Loucy (cell line): ENCODE results near the gene MCC.

Source experiments
- H2AFZ ChIP-seq: fragments of 200-600 bp; sonication (generic); 2 replicates; pipeline ENCODE4 v1.6.0; 2016; ENCODE audit warnings: antibody characterized with exemption, mild to moderate bottlenecking, low read length, moderate library complexity
- H3F3A ChIP-seq: fragments of 200-600 bp; 2 replicates; pipeline ENCODE4 v1.6.0; 2016; ENCODE audit warnings: antibody characterized with exemption, low read depth, mild to moderate bottlenecking
- H3K27me3 ChIP-seq: fragments of 200-600 bp; sonication (generic); 2 replicates; pipeline ENCODE4 v1.6.1; 2014; ENCODE audit warnings: low read length, mild to moderate bottlenecking; ENCODE audit not compliant: insufficient read depth, poor library complexity, severe bottlenecking
- H3K36me3 ChIP-seq: fragments of 200-600 bp; sonication (generic); 2 replicates; pipeline ENCODE4 v1.6.1; 2016; ENCODE audit warnings: low read length; ENCODE audit not compliant: insufficient read depth
- H3K4me1 ChIP-seq: fragments of 200-600 bp; sonication (generic); 2 replicates; pipeline ENCODE4 v1.5.1; 2014; ENCODE audit warnings: low read length, mild to moderate bottlenecking; ENCODE audit not compliant: insufficient read depth, poor library complexity, severe bottlenecking
- H3K4me2 ChIP-seq: fragments of 200-600 bp; sonication (generic); 2 replicates; pipeline ENCODE4 v1.6.0; 2014; ENCODE audit warnings: antibody characterized with exemption, low read length, low read depth, mild to moderate bottlenecking; ENCODE audit not compliant: poor library complexity, severe bottlenecking
- H3K4me3 ChIP-seq: fragments of 200-600 bp; sonication (generic); 2 replicates; pipeline ENCODE4 v1.5.1; 2014; ENCODE audit warnings: low read length, mild to moderate bottlenecking, mixed read lengths; ENCODE audit not compliant: poor library complexity, severe bottlenecking
- H3K79me2 ChIP-seq: fragments of 200-600 bp; sonication (generic); 2 replicates; pipeline ENCODE4 v1.6.1; 2014; ENCODE audit warnings: low read length; ENCODE audit not compliant: insufficient read depth
- H3K9ac ChIP-seq: fragments of 200-600 bp; sonication (generic); 2 replicates; pipeline ENCODE4 v1.6.0; 2014; ENCODE audit warnings: mild to moderate bottlenecking, low read depth, low read length, moderate library complexity; ENCODE audit not compliant: poor library complexity, severe bottlenecking
- H3K9me2 ChIP-seq: fragments of 200-600 bp; sonication (generic); replicated peaks from 2 replicates; pipeline ENCODE4 v1.6.1; 2016; ENCODE audit warnings: low read depth, low read length, mixed read lengths
- H3K9me3 ChIP-seq: fragments of 200-600 bp; sonication (generic); 2 replicates; pipeline ENCODE4 v1.6.1; 2014; ENCODE audit warnings: mild to moderate bottlenecking, antibody characterized with exemption, low read length, low read depth; ENCODE audit not compliant: insufficient read depth
- H4K20me1 ChIP-seq: fragments of 200-600 bp; sonication (generic); 2 replicates; pipeline ENCODE4 v1.6.0; 2014; ENCODE audit warnings: antibody characterized with exemption, low read length, mild to moderate bottlenecking; ENCODE audit not compliant: insufficient read depth, poor library complexity, severe bottlenecking
- EZH2phosphoT487 ChIP-seq: fragments of 200-600 bp; IDR thresholded peaks from 2 replicates; pipeline ENCODE4 v1.6.1; 2018; ENCODE audit warnings: antibody characterized with exemption, mild to moderate bottlenecking, moderate library complexity, borderline replicate concordance
- TF ChIP-seq, protein P1 (sequence below): fragments of 200-600 bp; sonication (generic); conservative IDR thresholded peaks from 2 replicates; pipeline ENCODE4 v1.5.1; 2014; ENCODE audit warnings: mild to moderate bottlenecking, antibody characterized with exemption, low read length

The MCC gene

DNA sequence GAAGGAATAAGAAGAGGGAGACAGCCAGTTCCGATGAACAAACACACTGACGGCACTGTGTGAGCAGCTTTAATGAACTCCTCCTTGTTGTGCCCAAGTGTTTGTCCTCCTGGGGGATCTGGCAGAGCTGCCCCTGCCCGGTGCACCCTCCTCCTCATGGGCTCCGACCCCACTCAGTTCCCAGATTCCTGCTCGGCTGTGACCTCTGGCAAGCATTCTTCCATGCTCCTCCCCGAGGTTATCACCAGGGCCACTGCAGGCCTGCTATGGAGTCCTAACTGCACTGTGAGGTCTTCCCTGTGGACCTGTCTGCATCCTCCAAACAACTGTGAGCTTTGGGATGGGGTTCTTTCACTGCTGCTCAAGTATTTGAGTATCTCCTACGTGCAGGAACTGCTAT lies 369.5 kb downstream of the MCC start:
- Histone ChIP-seq H3K36me3 (no peaks in the 10 kb centered on the region; the same call in 1 of the 2 replicates), H3K79me2 (no peaks in the 10 kb centered on the region), H3K27me3 (no peaks in the 10 kb centered on the region), H3K9me2 (no peaks in the 10 kb centered on the region), H3K4me2 (no peak overlapping the region), H3K9ac (no peak overlapping the region), H4K20me1 (no peaks in the 10 kb centered on the region), H3F3A (no peaks in the 10 kb centered on the region), H3K4me1 (no peaks in the 10 kb centered on the region), H3K9me3 (no peaks in the 10 kb centered on the region), H3K4me3 (no peak overlapping the region), H2AFZ (no peak overlapping the region)
- TF ChIP-seq, protein P1, sequence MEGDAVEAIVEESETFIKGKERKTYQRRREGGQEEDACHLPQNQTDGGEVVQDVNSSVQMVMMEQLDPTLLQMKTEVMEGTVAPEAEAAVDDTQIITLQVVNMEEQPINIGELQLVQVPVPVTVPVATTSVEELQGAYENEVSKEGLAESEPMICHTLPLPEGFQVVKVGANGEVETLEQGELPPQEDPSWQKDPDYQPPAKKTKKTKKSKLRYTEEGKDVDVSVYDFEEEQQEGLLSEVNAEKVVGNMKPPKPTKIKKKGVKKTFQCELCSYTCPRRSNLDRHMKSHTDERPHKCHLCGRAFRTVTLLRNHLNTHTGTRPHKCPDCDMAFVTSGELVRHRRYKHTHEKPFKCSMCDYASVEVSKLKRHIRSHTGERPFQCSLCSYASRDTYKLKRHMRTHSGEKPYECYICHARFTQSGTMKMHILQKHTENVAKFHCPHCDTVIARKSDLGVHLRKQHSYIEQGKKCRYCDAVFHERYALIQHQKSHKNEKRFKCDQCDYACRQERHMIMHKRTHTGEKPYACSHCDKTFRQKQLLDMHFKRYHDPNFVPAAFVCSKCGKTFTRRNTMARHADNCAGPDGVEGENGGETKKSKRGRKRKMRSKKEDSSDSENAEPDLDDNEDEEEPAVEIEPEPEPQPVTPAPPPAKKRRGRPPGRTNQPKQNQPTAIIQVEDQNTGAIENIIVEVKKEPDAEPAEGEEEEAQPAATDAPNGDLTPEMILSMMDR: no peak
- TF ChIP-seq EZH2phosphoT487: no peak

DNA sequence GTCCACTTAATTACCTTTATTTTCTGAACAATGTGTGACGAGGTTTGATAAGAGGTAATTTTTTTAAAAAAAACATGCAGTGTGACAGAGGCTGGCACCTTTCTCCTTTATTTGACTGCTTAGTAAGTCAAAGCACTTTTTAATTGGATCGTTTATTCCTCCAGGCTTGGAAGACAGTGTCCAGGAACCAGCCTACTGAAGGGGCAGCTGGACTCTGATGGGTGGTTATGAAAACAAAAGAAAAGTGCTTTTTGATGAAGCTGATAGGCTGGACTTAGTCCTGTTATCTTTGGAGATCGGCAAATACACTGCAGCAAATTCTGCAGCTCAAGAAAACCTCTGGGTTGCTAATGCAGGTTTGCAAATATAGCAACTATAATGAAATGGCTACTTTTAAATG lies 370.0 kb downstream of the MCC start:
- H3K4me1 ChIP-seq: no peaks in the 10 kb centered on the region

DNA sequence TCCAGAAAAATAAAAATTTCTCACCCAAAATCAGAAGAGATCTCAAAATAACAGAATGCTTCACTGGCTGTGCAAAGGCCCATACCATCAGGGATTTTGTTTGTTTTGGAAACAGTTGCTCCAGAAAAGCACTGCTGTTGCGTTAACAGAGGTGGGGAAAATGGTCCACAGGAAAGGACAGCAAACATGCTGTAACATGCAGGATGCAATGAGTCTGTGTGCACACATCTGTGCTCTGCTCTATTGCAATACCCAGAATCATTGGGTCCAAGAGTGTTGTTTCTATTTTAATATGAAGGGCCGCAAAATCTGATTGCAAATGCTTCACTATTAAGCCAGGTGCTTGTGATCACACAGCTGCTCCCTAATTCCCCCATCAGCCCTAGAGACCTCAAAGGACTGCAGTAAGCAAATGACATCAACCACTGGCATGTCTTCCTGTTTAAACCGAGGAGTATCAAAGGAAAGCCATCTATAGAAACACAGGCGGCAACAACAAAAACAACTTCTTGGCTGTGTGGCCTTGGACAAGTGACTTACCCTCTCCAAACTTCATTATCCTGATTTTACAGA lies 370.6 kb downstream of the MCC start:
- Histone ChIP-seq H3K9ac (no peak overlapping the region), H4K20me1 (no peaks in the 10 kb centered on the region), H3K9me2 (no peaks in the 10 kb centered on the region), H3K9me3 (no peaks in the 10 kb centered on the region), H2AFZ (no peak overlapping the region), H3K4me1 (no peaks in the 10 kb centered on the region), H3K27me3 (no peaks in the 10 kb centered on the region), H3K4me2 (no peak overlapping the region), H3F3A (no peaks in the 10 kb centered on the region), H3K79me2 (no peaks in the 10 kb centered on the region), H3K36me3 (no peaks in the 10 kb centered on the region; the same call in 1 of the 2 replicates), H3K4me3 (no peak overlapping the region)
- no peak for TF ChIP-seq EZH2phosphoT487
- TF ChIP-seq, protein P1: no peak

More for the DNA sequence above, 370.0 kb downstream of the MCC start:
- Histone ChIP-seq H3K9ac (no peak overlapping the region), H2AFZ (no peak overlapping the region), H3K27me3 (no peaks in the 10 kb centered on the region), H3F3A (no peaks in the 10 kb centered on the region), H3K36me3 (no peaks in the 10 kb centered on the region; the same call in 1 of the 2 replicates), H3K79me2 (no peaks in the 10 kb centered on the region), H3K4me2 (no peak overlapping the region), H4K20me1 (no peaks in the 10 kb centered on the region), H3K9me2 (no peaks in the 10 kb centered on the region), H3K9me3 (no peaks in the 10 kb centered on the region), H3K4me3 (no peak overlapping the region)
- TF ChIP-seq, protein P1: no peak
- no peak for TF ChIP-seq EZH2phosphoT487
